NT2/D1 (cell line): ENCODE data around the gene CRKL.

Experiments
- SUZ12 ChIP-seq: IDR thresholded peaks from 2 replicates; pipeline ENCODE4 v1.6.1; 2011; ENCODE audit not compliant: insufficient read length, insufficient read depth; ENCODE audit errors: extremely low read depth
- YY1 ChIP-seq: IDR thresholded peaks from 2 replicates; pipeline ENCODE4 v1.6.1; 2011; ENCODE audit not compliant: insufficient read length, insufficient read depth
- ZNF274 ChIP-seq: IDR thresholded peaks from 2 replicates; pipeline ENCODE4 v1.6.1; 2011; ENCODE audit warnings: mild to moderate bottlenecking, low read depth, low read length

DNA sequence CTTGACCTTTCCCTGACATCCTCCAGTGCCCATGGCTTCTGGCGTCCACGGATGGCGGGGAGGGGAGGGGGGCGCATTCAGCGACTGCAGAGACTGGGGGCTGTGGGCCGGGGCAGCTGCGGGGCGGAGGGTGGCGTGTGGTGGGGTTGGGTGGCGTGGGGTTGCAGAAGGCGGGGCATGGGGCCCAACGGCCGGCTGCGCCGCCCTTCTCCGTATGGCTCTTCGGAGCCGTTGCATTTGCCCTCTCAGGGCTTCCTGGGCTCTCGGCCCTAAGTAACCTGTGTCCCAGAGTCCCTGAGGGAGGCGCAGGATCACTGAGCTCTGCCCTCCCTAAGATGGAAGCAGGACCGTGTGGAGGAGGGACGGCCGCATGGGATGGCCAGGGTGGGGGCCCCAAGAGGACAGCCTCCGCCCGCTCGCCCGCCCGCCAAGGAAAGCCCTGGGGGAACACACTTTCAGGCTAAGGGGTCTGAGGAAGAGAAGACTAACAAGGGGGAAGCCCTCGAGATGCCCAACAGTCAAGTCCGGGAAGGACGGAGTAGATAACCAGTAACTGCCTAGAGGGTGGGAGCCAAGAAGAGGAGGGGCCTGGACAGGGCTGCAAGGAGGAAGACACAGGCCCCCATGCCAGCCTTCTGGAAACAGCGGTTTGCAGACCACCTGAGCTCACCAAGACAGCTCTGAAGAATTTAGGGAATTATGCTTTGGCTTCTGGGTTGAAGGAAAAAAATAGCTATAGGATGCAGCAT, 40.6 kb downstream of the CRKL start:
- TF ChIP-seq ZNF274 (no peak), SUZ12 (no peak), YY1 (no peak)
